Colonic mucosa (tissue), 4 donors: Measurements from ENCODE around the gene SLX4IP. TPM values are rescaled to one million over a fixed set of nuclear protein-coding genes. Genes with fewer than 3 reads are reported as not detected.

Experiments
- DNase-seq: peaks from one replicate; pipeline ENCODE4 v3.0.0-alpha.2; 2020
- H3K27ac ChIP-seq: fragments of 200-600 bp; one replicate; pipeline ENCODE4 v1.8.0; 2021
- H3K27me3 ChIP-seq: fragments of 200-600 bp; one replicate; pipeline ENCODE4 v1.8.0; 2021
- H3K36me3 ChIP-seq: fragments of 200-600 bp; one replicate; pipeline ENCODE4 v1.8.0; 2021
- H3K4me1 ChIP-seq: fragments of 200-600 bp; one replicate; pipeline ENCODE4 v1.8.0; 2021; ENCODE audit warnings: mild to moderate bottlenecking
- H3K4me3 ChIP-seq: fragments of 200-600 bp; one replicate; pipeline ENCODE4 v1.8.0; 2021
- H3K9ac ChIP-seq, 2 donors: one replicate each; pipeline ENCODE4 v1.7.0; 2013; ENCODE audit warnings: control low read depth in 2 of 2, low read depth in 2 of 2, low read length in 2 of 2
- H3K9me3 ChIP-seq: fragments of 200-600 bp; one replicate; pipeline ENCODE4 v1.8.0; 2021
- CTCF ChIP-seq: fragments of 200-600 bp; IDR thresholded peaks from one replicate; pipeline ENCODE4 v1.8.0; 2022; ENCODE audit warnings: antibody characterized with exemption, mild to moderate bottlenecking
- intact Hi-C: fragments of 100-400 bp; cut with DNase I; formaldehyde crosslinking; loops from one replicate; pipeline ENCODE4 v1.14.1; 2022
- total RNA-seq, 2 donors: library from RNA; stranded (reverse); fragmentation: NEBNext Ultra II Directional in 1 of 2; extraction: Animal tissue kit (Norgen Biotek cat#: 25700) in 1 of 2; gene quantifications; one replicate each; pipeline ENCODE4 v1.2.1, GENCODE V29; 2021
- donor health status: healthy.
- donor health status: DM: no; HTN: no; CAD: no.
- donor health status: DM: no; HTN: no; CAD: no.

SLX4IP gene
- total RNA-seq, 2 donors from 2014 or later, result 5.0 to 8.8 TPM

GRCh38 chr20:10423735-10424134 lies 11.4 kb upstream of the SLX4IP start:
- TF ChIP-seq CTCF, result no peak
- H3K9me3 ChIP-seq, result no peaks in the 10 kb centered on the region
- H3K36me3 ChIP-seq, result no peaks in the 10 kb centered on the region
- no peak overlapping the region for H3K27ac ChIP-seq
- intact Hi-C loops, result no loop called here
- no peaks in the 10 kb centered on the region for H3K4me1 ChIP-seq
- H3K9ac ChIP-seq, result no peak overlapping the region
- H3K4me3 ChIP-seq, result no peak overlapping the region
- no peak for DNase-seq
- no peaks in the 10 kb centered on the region for H3K27me3 ChIP-seq

GRCh38 chr20:10427060-10427692 lies 7.9 kb upstream of the SLX4IP start:
- Histone ChIP-seq H3K4me1 (peaks cover 3% of the 10 kb centered on the region), H3K36me3 (no peaks in the 10 kb centered on the region), H3K27me3 (no peaks in the 10 kb centered on the region), H3K27ac (no peak overlapping the region), H3K9me3 (no peaks in the 10 kb centered on the region), H3K9ac (no peak overlapping the region), H3K4me3 (no peak overlapping the region)
- TF ChIP-seq CTCF, result peak; percentile 77
- intact Hi-C loops, result loop anchor here (2.0 to 5.0 kb wide), 2 partner anchors 448 to 810 kb away; no protein-coding TSS in a partner anchor
- DNase-seq, result peak; percentile 50

GRCh38 chr20:10428008-10428407 lies 7.1 kb upstream of the SLX4IP start:
- TF ChIP-seq CTCF, result no peak
- peaks cover 6% of the 10 kb centered on the region for H3K4me1 ChIP-seq
- H3K27me3 ChIP-seq, result no peaks in the 10 kb centered on the region
- H3K9me3 ChIP-seq, result no peaks in the 10 kb centered on the region
- H3K4me3 ChIP-seq, result no peak overlapping the region
- intact Hi-C loops, result loop anchor here (5.0 kb wide), 1 partner anchor 811 kb away; no protein-coding TSS in a partner anchor
- H3K27ac ChIP-seq, result no peak overlapping the region
- DNase-seq, result no peak
- no peaks in the 10 kb centered on the region for H3K36me3 ChIP-seq
- H3K9ac ChIP-seq, result no peak overlapping the region

- no peak overlapping the region for H3K9ac ChIP-seq
- H3K9me3 ChIP-seq, result no peaks in the 10 kb centered on the region
- TF ChIP-seq CTCF, result no peak
- no peak overlapping the region for H3K4me3 ChIP-seq
- DNase-seq, result peak; percentile 53
- H3K36me3 ChIP-seq, result no peaks in the 10 kb centered on the region
- H3K27me3 ChIP-seq, result no peaks in the 10 kb centered on the region
- intact Hi-C loops, result loop anchor here (5.0 kb wide), 1 partner anchor 812 kb away; no protein-coding TSS in a partner anchor
- H3K27ac ChIP-seq, result peak overlapping the region; percentile 47
- H3K4me1 ChIP-seq, result peaks cover 7% of the 10 kb centered on the region
Measured at GRCh38 chr20:10429443-10429981, 5.6 kb upstream of the SLX4IP start.

GRCh38 chr20:10430000-10430466 lies 5.1 kb upstream of the SLX4IP start:
- Histone ChIP-seq H3K9ac (no peak overlapping the region), H3K36me3 (no peaks in the 10 kb centered on the region), H3K9me3 (no peaks in the 10 kb centered on the region), H3K4me1 (peaks cover 7% of the 10 kb centered on the region), H3K27me3 (no peaks in the 10 kb centered on the region), H3K4me3 (no peak overlapping the region), H3K27ac (peak overlapping the region; percentile 47)
- TF ChIP-seq CTCF, result no peak
- DNase-seq, result no peak
- intact Hi-C loops, result loop anchor here (5.0 to 10.0 kb wide), 2 partner anchors 245 to 813 kb away; partner anchors contain the start of gene JAG1
